Measurements from ENCODE around the gene HACD1.
"Not testable (repeated sequence)": the region's sequence is repeated elsewhere in the genome, so short reads cannot be mapped to it uniquely, and the experiment has no call there.

GRCh38 chr10:17589316-17589715 is 27.9 kb downstream of the HACD1 start:
- not testable (repeated sequence) for TF ChIP-seq CTCF (conservative IDR thresholded peaks at IDR 0.05; ENCODE audit: low read length); EZH2phosphoT487 (IDR thresholded peaks at IDR 0.05; ENCODE audit: borderline replicate concordance)

All from Loucy (cell line).